HG03025 (cell line): ENCODE results near the gene PMPCA.

ENCODE experiments used
- ATAC-seq: cut with Tn5 transposase; IDR thresholded peaks from one replicate; pipeline ENCODE4 v1.9.1; 2021; ENCODE audit warnings: mild to moderate bottlenecking, moderate library complexity; ENCODE audit not compliant: unreplicated experiment, low FRiP score

The PMPCA gene, protein sequence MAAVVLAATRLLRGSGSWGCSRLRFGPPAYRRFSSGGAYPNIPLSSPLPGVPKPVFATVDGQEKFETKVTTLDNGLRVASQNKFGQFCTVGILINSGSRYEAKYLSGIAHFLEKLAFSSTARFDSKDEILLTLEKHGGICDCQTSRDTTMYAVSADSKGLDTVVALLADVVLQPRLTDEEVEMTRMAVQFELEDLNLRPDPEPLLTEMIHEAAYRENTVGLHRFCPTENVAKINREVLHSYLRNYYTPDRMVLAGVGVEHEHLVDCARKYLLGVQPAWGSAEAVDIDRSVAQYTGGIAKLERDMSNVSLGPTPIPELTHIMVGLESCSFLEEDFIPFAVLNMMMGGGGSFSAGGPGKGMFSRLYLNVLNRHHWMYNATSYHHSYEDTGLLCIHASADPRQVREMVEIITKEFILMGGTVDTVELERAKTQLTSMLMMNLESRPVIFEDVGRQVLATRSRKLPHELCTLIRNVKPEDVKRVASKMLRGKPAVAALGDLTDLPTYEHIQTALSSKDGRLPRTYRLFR

DNA sequence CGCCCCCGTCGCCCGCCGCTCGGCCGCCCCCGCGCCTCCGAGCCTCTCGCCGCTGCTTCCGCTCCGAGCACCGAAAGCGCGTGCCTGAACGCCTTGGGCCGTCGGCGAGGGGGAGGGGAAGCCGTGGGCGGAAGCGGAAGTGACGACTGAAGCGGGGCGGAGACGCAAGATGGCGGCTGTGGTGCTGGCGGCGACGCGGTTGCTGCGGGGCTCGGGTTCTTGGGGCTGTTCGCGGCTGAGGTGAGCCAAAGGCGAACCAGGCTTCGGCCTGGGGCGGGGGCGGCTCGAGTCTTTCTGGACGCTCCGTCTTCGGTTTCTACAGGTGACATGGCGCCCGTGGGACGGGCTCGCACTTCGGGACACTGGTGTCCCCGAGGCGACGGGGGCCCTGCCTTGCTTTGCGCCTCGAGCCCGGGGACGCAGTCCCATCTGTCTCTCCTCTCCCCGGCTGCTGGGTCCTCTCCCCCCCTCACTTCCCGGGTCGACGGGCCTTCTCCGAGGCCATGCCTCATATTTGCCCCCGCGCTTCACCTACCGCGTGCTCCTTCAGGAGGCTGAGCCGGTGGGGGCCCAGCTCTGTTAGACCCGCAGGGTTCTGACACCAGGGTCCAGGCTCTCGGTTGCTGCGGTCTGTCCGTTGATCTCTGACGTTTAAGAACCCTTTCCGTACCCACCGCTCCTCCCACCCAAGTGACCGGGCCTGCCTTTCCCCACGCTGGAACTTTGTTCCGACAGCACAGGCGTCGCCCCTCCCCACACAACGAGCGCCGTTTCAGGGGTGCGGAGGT is at the start of gene PMPCA, which contains the start of gene ENTR1:
Gene PMPCA (plus strand): TSS at position 159 of the 788 bp plus-strand sequence. CDS start 11 bp downstream, at position 170.
Gene ENTR1 (minus strand): TSS at position 115 of the 788 bp plus-strand sequence. CDS start 217 bp downstream, outside the sequence.
- peak; percentile 76 for ATAC-seq

DNA sequence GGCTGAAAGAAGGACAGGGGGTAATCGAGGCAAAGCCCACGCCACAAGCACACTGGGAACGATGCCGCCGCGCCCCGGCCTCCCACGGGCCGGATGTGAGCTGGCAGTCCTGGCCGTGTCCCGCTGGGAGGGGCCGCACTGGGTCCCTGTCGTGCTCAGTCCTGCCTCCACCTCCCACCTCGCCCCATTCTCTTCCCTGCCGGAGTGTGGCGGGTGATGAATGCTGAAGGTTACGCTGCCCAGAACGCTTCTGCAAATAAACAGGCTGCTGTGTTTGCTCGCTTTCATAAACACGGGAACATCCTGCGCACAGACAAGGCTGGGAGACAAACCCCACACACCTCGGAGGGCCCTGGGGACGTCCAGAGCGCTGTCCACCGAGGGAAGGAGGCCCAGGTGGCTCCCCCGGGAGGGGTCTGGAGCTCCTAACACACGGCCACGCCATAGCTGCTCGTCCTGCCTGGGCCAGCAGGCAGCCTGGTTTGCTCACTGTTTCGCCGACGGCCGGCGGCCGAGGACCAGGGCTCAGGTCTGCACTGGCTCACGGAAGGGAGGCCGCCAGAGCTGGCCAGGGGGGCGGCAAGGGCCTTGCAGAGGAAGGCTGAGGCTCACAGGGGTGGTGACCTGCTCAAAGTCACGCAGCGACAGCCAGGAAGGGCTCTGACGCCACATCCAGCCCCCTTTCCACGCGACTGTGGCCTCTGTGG is 49.3 kb upstream of the PMPCA start:
- ATAC-seq = no peak

DNA sequence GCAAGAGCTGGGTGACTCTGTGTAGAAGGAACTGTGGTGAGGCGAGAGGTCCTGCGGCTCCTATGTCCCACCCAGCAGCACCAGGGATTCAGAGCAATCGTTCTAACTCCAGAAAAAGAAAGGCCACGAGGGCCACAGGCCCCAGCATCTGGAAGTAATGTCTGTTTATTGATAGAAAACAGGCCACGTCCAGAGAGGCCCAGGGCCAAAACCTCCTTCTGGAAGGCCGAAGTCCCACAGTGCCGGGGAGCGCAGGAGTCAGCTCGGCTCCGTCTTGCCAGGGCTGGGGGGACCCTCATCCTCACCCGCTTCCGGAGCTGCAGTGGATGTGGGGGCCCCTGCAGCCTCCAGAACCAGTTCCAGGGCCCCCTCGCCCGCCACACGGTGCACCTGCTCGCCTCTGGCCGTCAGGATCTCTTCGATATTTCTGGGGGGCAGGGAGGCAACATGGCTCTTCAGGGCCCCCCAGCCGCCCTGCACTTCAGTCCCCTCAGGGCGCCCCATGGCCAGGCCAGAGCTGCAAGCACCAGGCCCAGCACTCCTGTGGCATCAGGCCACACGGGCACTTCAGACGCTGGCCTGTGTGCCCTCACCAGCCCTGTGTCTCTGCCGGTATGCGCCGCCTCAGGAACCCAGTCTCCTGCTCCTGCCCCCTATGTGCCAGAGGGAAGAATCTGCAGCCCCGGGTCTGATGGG is 48.6 kb upstream of the PMPCA start:
- ATAC-seq = no peak

DNA sequence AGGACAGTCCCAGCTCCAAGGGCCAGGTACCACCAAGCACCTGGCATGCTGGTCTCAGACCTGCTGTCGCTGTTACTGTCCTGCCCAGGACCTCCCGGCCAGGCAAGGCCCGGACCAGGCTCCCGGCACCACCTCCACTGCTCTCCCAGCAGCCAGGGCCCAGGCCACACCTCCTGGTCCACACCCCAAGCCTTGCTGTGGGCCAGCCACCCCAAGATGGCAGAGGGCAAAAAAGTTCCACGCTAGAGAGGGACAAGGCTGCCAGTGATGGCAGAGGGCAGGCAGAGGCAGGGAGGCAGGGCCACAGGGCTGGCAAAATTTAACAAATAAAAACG is 48.0 kb upstream of the PMPCA start:
- ATAC-seq = no peak

DNA sequence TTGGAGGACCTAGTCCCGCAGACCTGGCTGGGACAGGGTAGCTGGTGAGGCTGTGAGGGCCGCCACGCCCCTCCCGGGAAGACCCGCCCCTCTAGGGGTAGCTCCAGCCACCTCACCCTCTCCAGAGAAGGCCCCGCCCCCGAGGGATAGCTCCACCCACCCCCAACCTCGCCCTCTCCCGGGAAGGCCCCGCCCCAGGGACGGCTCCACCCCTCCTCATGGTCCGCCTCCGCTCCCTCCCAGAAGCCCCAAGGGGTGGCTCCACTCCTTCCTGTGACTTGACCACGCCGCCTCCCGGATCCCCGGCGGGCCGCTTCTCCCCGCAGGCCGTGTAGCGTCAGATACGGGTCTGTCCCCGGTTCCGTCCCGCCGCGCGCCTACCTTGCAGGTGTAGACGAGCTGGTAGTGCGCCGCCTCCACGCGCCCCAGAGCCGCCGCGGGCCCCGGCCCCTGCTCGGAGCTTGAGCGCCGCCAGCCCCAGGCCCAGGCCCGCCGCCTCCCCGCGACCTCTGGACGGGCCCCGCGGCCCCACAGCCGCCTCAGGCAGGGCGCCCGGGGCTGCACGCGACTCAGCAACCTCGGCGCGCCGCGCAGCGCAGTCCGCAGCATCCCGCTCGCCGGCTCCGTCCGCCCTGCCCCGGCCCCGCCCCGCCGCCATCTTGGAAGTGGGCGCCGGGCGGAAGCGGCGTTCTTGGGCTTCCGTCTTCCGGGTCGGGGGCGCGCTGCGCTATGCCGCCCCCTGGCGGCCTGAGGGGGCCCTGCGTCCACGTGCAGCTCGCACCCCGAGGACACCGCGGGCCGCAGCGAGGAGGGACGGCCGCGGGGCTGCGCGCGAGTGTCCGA is 47.1 kb upstream of the PMPCA start, which contains the start of gene DNLZ:
Gene DNLZ (minus strand): TSS at position 639 of the 843 bp plus-strand sequence. CDS start 30 bp downstream, at position 609.
- ATAC-seq = peak; percentile 64

DNA sequence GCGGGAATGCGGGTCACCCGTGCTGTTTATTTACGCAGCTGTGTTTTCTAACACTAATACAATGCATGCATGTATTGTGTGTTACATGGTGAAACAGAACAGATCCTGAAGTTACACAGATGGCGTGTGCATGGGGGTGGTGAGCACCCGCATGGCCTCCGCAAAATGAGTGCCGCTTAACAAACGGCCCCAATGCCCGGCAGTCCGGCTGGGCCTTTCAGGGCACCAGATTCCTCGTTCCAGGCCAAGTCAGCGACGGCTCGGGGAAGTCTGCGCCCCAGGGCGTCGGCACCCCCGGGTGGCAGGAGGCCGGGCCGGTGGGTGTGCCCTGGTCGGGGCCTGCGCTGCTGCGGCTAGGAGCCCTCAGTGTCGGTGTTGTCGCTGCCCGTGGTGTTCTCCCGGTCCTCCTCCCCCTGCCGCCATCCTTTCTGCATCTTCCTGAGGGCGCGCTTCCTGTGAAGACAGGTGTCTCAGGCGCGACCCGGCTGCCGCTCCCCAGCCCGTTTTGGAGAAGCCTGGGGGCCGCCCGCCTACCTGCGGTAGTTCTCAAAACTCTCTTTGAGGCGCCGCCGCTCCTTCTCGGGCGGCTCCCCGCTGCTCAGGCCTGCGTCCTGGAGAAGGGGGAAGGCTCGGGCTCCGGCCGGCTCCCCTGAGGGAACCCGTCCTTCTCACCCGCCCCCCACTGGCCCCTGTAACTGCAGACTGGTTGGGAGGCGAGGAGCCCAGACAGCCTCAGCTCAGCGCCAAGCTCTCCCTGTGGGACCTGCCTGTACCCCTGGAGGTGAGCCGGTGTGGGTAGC is 46.3 kb upstream of the PMPCA start:
- ATAC-seq = no peak

DNA sequence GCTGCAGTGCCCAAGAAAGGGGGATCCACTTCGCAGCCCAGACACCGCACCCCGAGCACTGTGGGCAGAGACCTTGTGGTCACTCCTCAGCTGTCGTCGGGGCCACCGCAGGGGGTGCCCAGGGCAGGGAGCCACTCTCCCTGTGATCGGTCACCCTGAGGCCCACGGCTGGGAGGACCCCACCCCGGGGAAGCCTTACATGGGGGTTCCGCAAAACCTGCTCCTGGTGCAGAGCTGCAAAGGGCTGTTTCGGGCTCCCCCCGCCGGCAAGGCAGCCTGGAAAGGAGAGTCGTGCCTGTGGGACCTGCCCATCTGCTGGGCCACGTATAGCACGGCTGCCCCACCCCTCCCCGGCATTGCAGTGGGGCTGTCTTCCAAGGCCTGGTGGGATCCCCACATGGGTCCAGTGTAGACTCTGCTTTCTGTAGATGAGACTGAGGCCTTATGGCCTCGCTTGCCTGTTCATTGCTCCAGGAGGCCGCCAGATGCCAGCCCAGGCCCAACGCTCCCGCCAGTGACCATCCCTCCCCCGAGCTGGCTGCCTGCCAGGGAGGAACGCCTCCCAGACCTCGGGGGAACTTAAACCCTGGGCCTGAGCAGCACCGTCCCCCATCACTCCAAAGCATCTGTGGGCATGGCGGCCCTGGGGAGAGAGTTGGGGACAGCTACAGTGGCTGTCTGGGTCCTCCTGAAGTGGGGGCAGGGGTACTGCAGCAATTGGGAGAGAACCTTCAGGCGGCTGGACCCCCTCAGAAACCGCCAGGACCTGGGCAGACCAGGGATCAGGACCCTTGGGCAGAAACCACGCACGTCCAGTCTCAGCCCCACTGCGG is 45.3 kb upstream of the PMPCA start:
- no peak for ATAC-seq

DNA sequence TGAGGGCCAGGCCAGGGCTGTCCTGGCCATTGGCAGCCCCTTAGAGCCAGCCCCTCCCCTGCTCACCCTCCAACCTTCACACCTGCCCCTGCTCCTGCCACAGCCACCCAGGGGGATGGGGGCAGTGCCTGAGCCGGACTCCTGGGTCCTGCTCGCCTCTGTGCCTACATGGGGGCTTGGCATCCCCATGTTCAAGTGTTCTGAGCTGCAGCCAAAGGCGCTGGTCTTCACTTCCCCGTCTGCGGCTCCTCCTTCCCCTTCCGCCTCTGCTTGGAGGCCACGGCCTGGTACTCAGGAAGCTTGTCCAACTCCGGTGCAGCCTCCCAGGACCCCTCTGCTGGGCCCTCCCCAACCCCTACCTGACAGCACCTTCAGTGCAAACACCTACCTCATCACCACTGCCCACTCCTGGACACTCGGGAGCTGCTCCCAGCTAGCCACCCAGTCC is 44.7 kb upstream of the PMPCA start:
- ATAC-seq = no peak

DNA sequence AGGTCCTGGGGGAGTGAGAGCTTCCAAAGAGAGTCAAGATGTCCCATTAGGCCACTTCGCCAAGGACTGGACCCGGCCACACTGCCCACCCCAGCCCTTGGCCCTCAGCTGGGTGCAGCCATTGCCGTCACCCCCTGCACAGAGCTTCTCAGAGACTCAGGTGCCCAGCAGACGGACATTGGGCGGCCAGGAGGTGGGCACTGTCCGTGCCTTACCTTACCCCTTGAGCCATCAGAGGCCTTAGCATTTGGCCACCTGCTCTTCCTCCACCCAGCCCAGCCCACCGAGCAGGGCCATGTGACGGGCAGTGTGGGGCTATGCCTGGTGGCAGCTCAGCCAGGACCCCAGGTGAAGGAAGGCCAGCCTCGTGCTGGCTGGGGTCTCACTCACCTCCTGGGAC is 43.6 kb upstream of the PMPCA start:
- no peak for ATAC-seq

DNA sequence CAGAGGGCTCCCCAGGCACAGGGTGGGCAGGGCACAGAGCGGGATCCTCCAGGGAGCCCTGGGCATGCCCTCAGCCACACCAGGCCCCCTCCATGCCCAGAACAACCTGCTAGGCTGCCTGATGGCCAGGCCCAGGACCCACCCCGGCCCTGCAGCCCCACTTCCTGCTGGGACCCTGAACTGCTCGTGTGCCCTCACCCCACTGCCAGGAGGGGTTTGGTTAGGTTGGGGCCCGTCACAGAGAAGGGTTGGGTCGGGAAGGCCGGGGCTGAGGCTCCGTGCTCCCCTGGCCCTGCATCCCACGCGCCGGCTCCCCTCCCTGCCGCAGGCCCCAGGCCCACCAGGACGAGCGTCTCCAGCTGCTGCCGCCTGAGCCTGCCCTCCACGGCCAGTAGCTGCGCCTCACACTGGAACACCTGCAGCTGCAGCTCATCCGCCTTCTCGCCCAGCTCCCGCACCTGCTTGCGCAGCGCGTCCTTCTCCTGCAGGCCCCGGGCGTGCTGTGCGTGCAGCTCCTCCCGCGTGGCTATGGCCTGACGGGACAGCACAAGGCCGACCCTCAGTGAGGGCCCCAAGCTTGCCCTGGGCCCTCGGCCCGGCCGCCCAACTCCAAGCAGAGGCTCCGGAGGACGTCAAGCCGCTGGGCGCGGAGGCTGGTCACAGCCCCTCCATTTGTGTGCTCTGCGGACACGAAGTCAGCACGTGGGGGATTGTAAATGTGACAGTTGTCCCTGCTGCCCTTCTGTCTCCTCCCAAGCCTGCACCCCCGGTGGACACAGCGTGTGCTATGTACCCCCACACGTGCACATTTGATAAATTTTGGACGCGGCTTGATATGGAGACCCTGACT is 42.9 kb upstream of the PMPCA start:
- no peak for ATAC-seq

DNA sequence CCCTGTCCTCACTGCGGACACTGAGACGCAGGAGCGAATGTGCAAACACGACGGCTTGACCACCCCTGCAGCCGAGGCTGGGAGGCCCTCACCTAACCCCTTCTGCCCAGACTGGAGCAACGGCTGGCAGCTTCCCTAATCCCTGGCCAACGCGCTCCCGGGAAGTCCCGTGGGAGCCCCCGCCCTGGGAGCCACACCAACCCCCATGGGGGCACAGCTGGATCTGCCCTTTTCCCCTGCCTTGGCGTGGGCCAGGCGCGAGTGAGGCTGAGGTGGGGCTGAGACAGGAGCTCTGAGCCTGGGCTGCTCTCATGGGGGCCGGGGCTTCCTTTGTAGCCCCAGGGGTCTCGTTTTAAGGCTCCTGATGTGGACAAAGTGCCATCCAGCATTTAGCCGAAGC is 42.3 kb upstream of the PMPCA start:
- no peak for ATAC-seq

DNA sequence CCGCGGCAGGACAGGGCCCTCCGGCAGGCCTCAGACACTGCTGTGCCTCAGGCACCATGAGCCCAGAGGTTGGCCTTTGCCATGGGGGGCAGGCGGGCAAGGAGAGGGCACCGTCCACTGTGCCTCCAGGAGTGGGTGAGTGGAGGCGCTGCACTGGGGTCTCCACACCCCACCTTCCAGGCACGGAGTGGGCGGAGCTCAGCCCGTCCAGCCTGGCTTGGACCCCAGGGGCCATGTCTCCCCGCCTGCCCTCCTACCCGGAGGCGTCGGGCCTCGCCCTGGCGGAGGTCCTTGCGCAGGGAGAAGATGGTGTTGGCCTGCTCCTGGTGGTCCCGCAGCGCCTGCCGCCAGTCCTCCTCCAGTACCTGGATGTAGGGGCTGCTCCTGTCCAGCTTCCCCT is 40.4 kb upstream of the PMPCA start:
- no peak for ATAC-seq

DNA sequence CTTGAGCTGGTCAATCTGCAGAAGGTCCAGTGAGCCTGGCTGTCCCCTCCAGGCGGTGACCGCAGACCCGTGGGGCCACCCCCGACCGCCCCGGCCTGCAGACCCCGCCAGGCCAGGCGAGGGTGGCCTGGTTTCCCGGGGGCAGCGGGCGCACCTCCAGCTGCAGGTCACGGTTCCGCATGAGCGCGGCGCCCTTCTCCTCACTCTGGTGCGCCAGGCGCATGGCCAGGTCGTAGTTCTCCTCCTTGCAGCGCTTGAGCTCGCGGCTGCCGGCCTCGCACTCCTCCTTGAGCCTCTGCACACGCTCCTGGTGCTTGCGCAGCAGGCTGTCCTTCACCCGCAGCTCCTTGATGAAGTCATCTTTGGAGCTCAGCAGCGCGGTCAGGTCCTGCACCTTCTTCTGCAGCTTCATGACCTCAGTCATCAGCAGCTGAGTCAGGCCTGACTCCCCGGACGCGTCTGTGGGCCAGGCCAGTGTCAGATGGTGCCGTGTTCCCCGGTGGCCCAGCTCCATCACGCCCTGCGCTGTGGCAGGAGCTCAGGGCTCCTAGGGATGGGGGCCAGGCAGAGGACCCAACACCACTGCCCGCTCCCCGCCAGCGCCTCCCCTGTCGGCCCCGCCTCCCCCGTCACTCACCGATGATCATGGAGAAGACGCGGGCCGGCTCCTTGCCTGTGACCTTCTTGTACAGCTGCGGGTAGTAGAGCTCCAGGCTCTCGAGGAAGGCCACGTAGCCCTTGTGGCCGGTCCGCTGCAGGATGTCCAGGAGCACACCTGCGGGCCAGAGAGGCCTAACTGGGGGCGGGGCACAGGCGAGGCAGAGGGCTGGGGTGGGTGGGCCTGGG is 39.5 kb upstream of the PMPCA start:
- no peak for ATAC-seq

DNA sequence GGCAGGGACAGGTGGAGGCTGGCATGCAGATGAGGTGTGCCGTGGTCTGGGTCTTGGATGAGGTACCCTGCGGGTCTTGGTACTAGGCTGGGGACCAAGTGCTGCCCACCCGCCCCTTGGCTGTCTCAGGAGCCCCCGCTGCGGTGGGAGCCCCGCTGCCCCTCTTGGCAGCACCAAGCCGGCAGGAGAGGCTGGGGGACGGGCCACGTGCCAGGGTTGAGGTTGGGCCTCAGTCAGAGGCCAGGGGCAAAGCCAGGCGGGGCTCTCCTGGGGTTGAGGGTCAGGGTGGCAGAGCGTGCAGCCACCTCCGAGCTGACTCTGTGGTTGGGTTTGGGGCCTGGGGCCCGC is 39.0 kb upstream of the PMPCA start:
- no peak for ATAC-seq

DNA sequence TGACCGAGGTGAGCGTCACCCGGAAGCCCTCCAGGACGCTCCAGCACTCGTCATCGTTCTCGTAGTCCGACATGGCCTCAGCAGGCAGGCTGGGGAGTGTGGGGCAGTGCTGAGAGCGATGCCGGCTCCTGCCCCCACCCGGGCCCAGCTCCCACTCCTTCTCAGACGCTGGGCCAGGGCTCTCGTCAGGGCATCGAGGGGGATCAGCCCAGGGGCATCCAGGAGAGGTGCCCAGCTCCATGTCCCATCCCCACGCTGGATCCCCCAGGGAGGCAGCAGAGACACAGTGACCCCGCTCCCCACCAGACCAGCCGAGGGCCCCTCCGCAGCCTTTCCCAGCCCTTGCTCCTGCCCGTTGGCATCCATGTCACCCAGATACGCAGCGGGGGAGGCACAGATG is 38.5 kb upstream of the PMPCA start:
- ATAC-seq = no peak
